Stimulated activated effector memory CD8-positive, alpha-beta T cell treated with anti-CD3 and anti-CD28 coated beads, Interleukin-12 subunit alpha, Interleukin-12 subunit beta, amount 100 ng/mL, for 72 hours (primary cell): ENCODE results near the gene GPATCH3.

Experiments used
- ATAC-seq: fragments of 150-1000 bp; cut with Tn5 transposase; 2 replicates; pipeline ENCODE4 v1.10.0; 2021
- DNase-seq, 2 donors: peaks; one replicate each; pipeline ENCODE4 v3.0.0; 2021 to 2022; ENCODE audit warnings: low spot score in 2 of 2
- H3K27ac Mint-ChIP-seq: one replicate; pipeline ENCODE4 v1.8.0; 2022; ENCODE audit warnings: mild to moderate bottlenecking, mixed read lengths
- H3K36me3 Mint-ChIP-seq: one replicate; pipeline ENCODE4 v1.8.0; 2022; ENCODE audit warnings: mild to moderate bottlenecking, mixed read lengths
- H3K4me1 Mint-ChIP-seq: one replicate; pipeline ENCODE4 v1.8.0; 2022; ENCODE audit warnings: mixed read lengths
- H3K4me3 Mint-ChIP-seq: one replicate; pipeline ENCODE4 v1.8.0; 2022; ENCODE audit warnings: mild to moderate bottlenecking, mixed read lengths
- H3K9me3 Mint-ChIP-seq: one replicate; pipeline ENCODE4 v1.8.0; 2022; ENCODE audit warnings: mixed read lengths

Gene GPATCH3

GRCh38 chr1:26922431-26922729, 22.1 kb upstream of the GPATCH3 start:
- ATAC-seq, result no peak
- H3K4me1 Mint-ChIP-seq, result peaks cover 40% of the 10 kb centered on the region
- H3K27ac Mint-ChIP-seq, result peak overlapping the region; percentile 95
- no peak for DNase-seq
- H3K9me3 Mint-ChIP-seq, result no peaks in the 10 kb centered on the region
- H3K36me3 Mint-ChIP-seq, result peaks cover 67% of the 10 kb centered on the region
- H3K4me3 Mint-ChIP-seq, result peak overlapping the region; percentile 81

DNA sequence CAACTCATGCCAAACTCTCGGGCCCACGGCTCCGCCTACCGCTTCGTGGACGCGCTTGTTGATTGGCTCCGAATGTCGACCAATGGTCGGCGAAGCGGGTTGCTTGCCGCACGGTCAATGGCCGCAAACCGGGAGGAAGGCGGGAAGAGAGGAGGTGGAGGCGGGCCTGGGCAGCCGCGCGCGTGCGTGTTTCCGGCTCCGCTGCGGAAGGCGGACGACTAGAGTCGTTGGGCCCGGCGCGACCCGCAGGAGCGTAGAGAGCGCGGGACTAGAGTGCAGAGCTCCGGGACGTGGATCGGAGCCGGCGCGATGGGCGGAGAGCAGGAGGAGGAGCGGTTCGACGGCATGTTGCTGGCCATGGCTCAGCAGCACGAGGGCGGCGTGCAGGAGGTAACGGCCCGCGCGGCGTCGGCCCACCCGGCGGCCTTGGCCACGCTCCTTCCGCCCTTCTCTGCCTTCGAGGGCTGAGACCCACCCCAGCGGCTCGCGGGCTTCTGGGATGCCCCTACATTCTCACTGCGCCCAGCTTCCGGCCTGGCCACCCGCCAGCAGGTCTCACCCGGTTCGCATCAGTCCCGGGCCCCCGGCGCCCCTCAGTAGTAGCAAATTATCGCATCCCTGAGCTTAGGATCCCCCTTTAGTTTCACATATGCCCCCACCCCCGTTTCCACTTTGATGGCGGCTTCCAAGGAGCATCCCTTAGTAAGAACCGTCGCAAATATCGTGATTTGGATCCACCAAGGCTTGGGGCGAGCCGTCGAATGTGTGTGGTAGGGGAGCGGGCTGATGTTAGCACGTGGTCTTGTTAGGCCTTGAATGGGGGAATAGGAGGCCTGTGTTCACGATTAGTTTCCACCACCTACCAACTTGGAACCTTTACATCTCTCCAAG, 21.5 kb upstream of the GPATCH3 start, which contains the start of gene NUDC:
NUDC (plus strand) TSS at position 204 of the 891 bp plus-strand sequence; CDS start at position 310, 106 bp downstream.
- Mint-ChIP-seq H3K36me3 (peaks cover 61% of the 10 kb centered on the region), H3K27ac (peak within 1 kb of the TSS; percentile 95), H3K9me3 (no peaks in the 10 kb centered on the region), H3K4me3 (peak within 1 kb of the TSS; percentile 81), H3K4me1 (peaks cover 35% of the 10 kb centered on the region)
- peak; percentile 96 for ATAC-seq
- DNase-seq, result peak; percentile 87 to 97

- ATAC-seq, result peak; percentile 73
- peaks cover 55% of the 10 kb centered on the region for H3K36me3 Mint-ChIP-seq
- H3K4me1 Mint-ChIP-seq, result peaks cover 34% of the 10 kb centered on the region
Measured at GRCh38 chr1:26921126-26921539, 20.9 kb upstream of the GPATCH3 start.

DNA sequence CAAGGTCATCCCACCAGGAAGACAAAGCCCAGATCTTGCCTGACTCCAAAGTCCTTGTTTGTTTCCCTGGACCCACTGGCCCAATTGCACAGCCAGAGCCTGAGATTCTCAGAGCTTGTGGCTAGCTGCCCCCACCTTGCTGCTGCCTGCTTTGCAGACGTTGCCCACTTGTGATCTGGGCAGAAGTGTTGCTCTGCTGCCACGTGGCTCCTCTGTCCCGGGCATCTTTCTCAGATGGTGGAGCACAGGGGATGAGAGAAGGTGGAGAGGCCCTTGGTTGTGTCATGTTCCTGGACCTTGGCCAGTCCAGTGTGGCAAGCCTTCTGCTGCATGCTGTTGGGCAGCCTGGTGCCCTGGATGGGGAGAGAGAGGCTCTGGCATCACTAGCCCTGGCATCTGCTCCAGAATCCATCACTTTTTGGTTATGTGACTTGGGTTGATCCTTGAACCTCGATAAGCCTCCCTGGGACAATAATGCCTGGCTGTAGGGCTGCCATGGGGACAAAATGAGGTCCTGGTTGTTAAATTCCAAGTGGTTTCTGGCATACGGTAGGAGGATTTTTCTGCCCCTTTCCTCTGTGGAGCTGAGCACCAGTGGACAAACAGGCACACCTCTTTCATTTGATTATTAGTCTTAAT, 15.1 kb upstream of the GPATCH3 start:
- ATAC-seq (no peak), DNase-seq (no peak)
- Mint-ChIP-seq H3K27ac (no peak overlapping the region), H3K4me1 (peaks cover 8% of the 10 kb centered on the region), H3K4me3 (no peak overlapping the region), H3K36me3 (peaks cover 3% of the 10 kb centered on the region), H3K9me3 (no peaks in the 10 kb centered on the region)

More at GRCh38 chr1:26921126-26921539, 20.9 kb upstream of the GPATCH3 start:
- no peaks in the 10 kb centered on the region for H3K9me3 Mint-ChIP-seq
- DNase-seq, result no peak
- peak overlapping the region; percentile 95 for H3K27ac Mint-ChIP-seq
- peak overlapping the region; percentile 81 for H3K4me3 Mint-ChIP-seq

DNA sequence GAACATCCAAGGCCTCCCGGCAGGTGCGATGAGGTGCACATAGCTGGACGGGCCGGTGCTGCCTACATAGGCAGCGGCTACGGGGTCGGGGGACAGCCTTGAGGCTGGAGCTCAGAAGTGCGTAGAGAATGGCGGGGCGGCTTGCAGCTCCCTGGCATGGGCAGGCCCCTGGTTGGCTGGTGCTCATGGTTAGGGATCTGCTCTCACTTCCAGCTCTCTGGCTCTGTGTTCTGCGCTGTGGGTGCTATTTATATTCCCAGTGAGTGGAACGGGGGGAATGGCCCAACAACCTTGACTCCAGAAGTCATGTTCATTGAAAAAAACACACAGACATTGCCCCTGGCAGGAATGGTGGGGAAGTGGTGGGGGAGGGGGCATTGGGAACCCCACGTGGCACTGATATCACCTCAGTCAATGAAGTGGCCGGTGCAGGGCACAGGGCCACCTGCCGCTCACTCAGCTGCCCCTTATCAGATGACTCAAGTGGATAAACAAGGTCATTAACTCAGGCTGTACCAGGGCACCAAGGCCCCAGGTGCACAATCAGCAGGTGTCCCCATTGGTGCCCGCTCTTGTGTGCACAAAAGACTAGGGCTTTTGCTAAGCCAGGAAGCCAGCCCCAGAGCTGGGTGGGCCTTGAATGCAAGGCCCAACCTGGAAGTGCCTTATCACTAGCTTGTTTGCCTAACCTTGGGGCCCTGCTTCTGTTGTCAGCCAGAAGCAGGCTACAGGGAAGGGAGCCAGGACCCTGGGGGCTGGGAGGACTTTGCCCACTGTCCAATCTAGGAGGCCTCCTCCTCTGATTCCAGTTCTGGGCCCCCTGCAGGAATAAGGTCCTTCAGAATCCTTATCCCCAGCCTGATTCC, 13.7 kb upstream of the GPATCH3 start, which contains the start of gene NR0B2:
NR0B2 (minus strand) TSS at position 222 of the 866 bp plus-strand sequence; CDS start at position 187, 35 bp downstream.
- no peaks in the 10 kb centered on the region for H3K9me3 Mint-ChIP-seq

DNA sequence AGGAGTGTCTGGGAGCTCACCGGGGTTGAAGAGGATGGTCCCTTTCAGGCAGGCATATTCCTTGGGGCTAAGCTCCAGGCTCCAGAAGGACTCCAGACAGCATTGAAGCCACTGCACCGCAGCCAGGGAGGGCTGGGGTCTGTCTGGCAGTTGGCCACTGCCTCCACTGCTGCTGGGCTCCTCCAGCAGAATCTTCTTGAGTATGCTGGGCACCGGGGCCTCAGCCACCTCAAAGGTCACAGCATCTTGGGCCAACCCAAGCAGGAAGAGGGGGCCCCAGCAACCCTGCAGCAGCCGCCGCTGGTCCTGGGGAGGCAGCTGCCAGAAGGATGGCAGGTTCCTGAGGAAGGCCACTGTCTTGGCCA, 13.1 kb upstream of the GPATCH3 start:
- no peaks in the 10 kb centered on the region for H3K9me3 Mint-ChIP-seq
- ATAC-seq (no peak), DNase-seq (no peak)
- H3K4me1 Mint-ChIP-seq, result no peaks in the 10 kb centered on the region
- H3K27ac Mint-ChIP-seq, result no peak overlapping the region
- H3K4me3 Mint-ChIP-seq, result no peak overlapping the region
- H3K36me3 Mint-ChIP-seq, result no peaks in the 10 kb centered on the region

More for the DNA sequence above, 13.7 kb upstream of the GPATCH3 start, which contains the start of gene NR0B2:
- H3K36me3 Mint-ChIP-seq, result no peaks in the 10 kb centered on the region
- no peaks in the 10 kb centered on the region for H3K4me1 Mint-ChIP-seq
- H3K27ac Mint-ChIP-seq, result no peak within 1 kb of the TSS
- no peak within 1 kb of the TSS for H3K4me3 Mint-ChIP-seq
- DNase-seq (no peak), ATAC-seq (peak; percentile 16)

DNA sequence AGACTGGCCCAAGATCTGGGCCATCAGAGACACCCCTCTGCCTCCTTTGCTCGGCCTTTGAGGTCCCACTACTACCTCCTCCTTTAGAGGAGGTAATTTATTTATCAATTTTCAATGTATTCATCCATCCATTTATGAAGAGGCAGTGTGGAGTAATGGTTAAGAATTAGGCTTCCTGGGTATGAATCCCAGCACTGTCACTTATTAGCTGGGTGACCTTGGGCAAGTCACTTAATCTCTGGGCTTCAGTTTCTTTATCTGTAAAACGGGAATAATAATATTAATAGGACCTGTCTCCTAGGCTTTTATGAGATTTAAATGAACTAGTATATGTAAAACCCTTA, 11.9 kb upstream of the GPATCH3 start:
- Mint-ChIP-seq H3K36me3 (no peaks in the 10 kb centered on the region), H3K4me1 (no peaks in the 10 kb centered on the region), H3K27ac (no peak overlapping the region), H3K9me3 (no peaks in the 10 kb centered on the region), H3K4me3 (no peak overlapping the region)
- DNase-seq (no peak), ATAC-seq (no peak)

DNA sequence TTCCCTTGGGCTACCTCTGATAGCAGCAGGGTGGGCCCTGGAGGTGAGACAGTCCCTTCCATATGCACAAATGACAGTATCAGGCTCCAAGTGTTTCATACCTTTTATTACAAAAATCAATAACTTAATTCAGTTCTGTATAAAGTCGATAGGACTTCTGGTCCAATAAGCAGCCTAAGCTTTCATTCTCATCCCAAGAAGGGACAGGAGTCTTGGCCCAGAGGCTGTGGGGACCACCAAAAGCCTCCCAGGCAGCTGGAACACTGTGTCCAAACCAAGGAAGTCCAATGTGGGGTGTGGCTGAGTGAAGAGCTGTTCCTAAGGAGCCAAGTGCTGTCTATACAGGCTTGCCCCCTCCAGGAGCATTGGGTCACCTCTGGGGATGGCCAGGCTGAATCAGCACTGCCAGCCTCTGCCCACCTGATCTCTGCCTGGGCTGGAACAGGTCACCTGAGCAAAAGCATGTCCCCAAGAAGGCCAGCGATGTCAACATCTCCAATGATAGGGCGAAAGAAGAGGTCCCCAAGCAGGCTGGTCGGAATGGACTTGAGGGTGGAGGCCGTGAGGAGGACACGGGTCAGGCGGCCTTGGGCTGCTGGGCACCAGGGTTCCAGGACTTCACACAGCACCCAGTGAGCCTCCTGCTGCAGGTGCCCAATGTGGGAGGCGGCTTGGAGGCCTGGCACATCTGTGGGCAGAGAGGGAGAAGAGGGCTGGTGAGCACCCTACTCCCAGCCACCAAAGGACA, 11.3 kb upstream of the GPATCH3 start:
- no peaks in the 10 kb centered on the region for H3K9me3 Mint-ChIP-seq

GRCh38 chr1:26910343-26911160, 10.3 kb upstream of the GPATCH3 start:
- H3K27ac Mint-ChIP-seq, result no peak overlapping the region
- H3K4me1 Mint-ChIP-seq, result no peaks in the 10 kb centered on the region
- H3K4me3 Mint-ChIP-seq, result no peak overlapping the region
- no peaks in the 10 kb centered on the region for H3K9me3 Mint-ChIP-seq
- ATAC-seq, result no peak
- H3K36me3 Mint-ChIP-seq, result no peaks in the 10 kb centered on the region
- no peak for DNase-seq

More for the DNA sequence above, 11.3 kb upstream of the GPATCH3 start:
- Mint-ChIP-seq H3K4me3 (no peak overlapping the region), H3K27ac (no peak overlapping the region), H3K4me1 (no peaks in the 10 kb centered on the region), H3K36me3 (no peaks in the 10 kb centered on the region)
- DNase-seq (no peak), ATAC-seq (no peak)

DNA sequence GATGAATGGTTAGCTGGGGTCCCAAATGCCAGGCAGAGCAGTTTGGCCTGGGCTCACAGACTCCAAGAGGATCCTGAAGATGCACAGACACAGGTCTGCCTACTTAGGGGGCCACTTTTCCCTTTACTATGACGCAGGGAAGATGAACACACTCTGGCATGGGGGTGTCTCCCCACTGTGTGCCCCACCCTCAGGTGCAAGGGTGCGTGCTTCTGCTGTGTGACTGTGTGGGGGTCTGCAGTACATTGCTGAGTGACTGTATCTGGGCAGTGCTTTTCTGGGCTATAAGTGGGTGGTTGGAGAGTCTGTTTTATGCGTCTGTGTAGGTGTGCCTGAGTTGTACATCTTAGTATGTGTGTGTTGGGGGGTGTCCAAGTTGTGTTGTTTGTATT, 9.7 kb upstream of the GPATCH3 start:
- ATAC-seq (no peak), DNase-seq (no peak)
- Mint-ChIP-seq H3K36me3 (no peaks in the 10 kb centered on the region), H3K4me3 (no peak overlapping the region), H3K4me1 (no peaks in the 10 kb centered on the region), H3K9me3 (no peaks in the 10 kb centered on the region), H3K27ac (no peak overlapping the region)

GRCh38 chr1:26907071-26907917, 7.0 kb upstream of the GPATCH3 start:
- Mint-ChIP-seq H3K9me3 (no peaks in the 10 kb centered on the region), H3K27ac (no peak overlapping the region), H3K36me3 (no peaks in the 10 kb centered on the region), H3K4me1 (no peaks in the 10 kb centered on the region), H3K4me3 (no peak overlapping the region)
- DNase-seq (no peak), ATAC-seq (no peak)

GRCh38 chr1:26900815-26901511, 696 bp upstream of the GPATCH3 start:
- Mint-ChIP-seq H3K36me3 (peaks cover 42% of the 10 kb centered on the region), H3K27ac (peak overlapping the region; percentile 99), H3K4me3 (peak overlapping the region; percentile 93), H3K9me3 (no peaks in the 10 kb centered on the region), H3K4me1 (peaks cover 21% of the 10 kb centered on the region)
- DNase-seq, result no peak
- no peak for ATAC-seq

DNA sequence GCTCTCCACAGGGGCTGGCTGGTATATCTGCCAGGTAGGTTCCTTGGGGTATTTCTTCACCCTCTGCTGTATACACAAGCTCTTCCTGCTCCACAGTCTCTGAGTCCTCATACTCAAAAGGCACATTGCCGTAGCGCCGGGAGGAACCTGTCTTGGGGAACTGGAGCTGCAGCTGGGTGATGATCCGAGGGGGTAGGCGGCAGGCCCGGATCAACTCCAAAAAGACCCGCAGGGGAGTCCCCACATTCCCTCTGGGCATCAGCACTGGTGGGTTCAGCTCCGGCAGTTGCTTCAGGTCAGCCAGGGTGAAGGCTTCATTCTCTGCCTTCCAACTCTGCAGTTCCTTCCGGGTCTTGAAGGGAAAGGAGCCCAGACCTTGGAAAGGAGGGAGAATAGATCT, 2.9 kb downstream of the GPATCH3 start:
- Mint-ChIP-seq H3K4me3 (no peak overlapping the region), H3K36me3 (peaks cover 78% of the 10 kb centered on the region), H3K27ac (no peak overlapping the region), H3K4me1 (peaks cover 21% of the 10 kb centered on the region), H3K9me3 (no peaks in the 10 kb centered on the region)
- no peak for DNase-seq
- no peak for ATAC-seq
